Neural cell (in vitro differentiated cells): Measurements from ENCODE around the gene NDUFAF2.

Experiments
- CTCF ChIP-seq: fragments of 450-650 bp; IDR thresholded peaks from 2 replicates; pipeline ENCODE4 v1.5.1; 2014; ENCODE audit warnings: antibody characterized with exemption, mild to moderate bottlenecking, moderate library complexity; ENCODE audit not compliant: poor library complexity, severe bottlenecking
- EP300 ChIP-seq: fragments of 450-650 bp; conservative IDR thresholded peaks from 2 replicates; pipeline ENCODE4 v1.6.1; 2014; ENCODE audit warnings: antibody characterized with exemption, mild to moderate bottlenecking, moderate library complexity; ENCODE audit not compliant: poor library complexity, severe bottlenecking
- EZH2 ChIP-seq: fragments of 200-600, 300-800 bp; shearing (Covaris generic), sonication (generic); IDR thresholded peaks from 2 replicates; pipeline ENCODE4 v1.6.1; 2014; ENCODE audit warnings: antibody characterized with exemption, low read length, borderline replicate concordance, mild to moderate bottlenecking; ENCODE audit not compliant: insufficient read depth, poor library complexity, severe bottlenecking
- MXI1 ChIP-seq: fragments of 450-650 bp; conservative IDR thresholded peaks from 2 replicates; pipeline ENCODE4 v1.6.1; 2014; ENCODE audit warnings: antibody characterized with exemption, mild to moderate bottlenecking; ENCODE audit not compliant: poor library complexity, severe bottlenecking
- POLR2AphosphoS5 ChIP-seq: IDR thresholded peaks from 2 replicates; pipeline ENCODE4 v1.6.1; 2012
- RAD21 ChIP-seq: fragments of 450-650 bp; conservative IDR thresholded peaks from 2 replicates; pipeline ENCODE4 v1.6.1; 2014; ENCODE audit warnings: antibody characterized with exemption, mild to moderate bottlenecking, moderate library complexity
- SMC3 ChIP-seq: fragments of 450-650 bp; conservative IDR thresholded peaks from 2 replicates; pipeline ENCODE4 v1.6.1; 2014; ENCODE audit warnings: antibody characterized with exemption, mild to moderate bottlenecking, moderate library complexity; ENCODE audit not compliant: poor library complexity
- TAF1 ChIP-seq: IDR thresholded peaks from 2 replicates; pipeline ENCODE4 v1.6.1; 2012; ENCODE audit warnings: low read depth
- TF ChIP-seq, protein P1 (sequence below): IDR thresholded peaks from 2 replicates; pipeline ENCODE4 v1.6.1; 2012; ENCODE audit warnings: borderline replicate concordance

DNA sequence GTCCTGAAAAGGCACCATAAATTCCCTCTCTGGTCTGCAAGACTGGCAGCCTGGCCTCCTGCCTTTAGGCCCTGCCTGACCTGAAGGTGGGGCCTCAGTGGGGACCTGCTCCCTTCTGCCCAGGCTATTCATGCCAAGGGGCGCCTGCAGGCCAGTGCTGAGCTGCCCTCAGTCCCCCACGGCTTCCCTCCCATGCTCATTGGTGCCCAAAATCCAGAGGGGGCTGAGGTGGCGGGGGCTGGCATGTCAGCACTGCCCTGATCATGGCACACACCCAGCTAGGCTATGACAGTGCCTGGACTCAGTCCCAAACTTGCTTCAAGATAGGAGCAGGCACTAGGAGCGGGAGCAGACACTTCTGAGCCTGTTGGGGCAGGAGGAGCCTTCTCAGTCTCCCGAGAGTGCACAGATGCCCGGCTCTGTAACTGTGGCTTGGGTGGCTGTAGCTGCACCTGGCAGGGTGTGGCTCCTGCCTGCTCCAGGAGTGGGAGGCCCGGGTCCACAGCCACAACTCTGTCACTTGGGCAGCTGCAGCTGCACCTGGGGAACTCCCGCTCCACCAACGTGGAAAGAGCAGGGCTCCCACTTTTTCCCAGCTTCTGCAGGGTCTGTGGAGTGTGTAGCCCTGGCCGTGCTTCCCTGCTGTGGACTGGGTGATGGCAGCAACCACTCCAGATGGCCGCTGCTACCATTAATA, 49.0 kb downstream of the NDUFAF2 start:
- TF ChIP-seq TAF1 (no peak), CTCF (no peak), POLR2AphosphoS5 (no peak), RAD21 (no peak), EZH2 (no peak), MXI1 (no peak), SMC3 (no peak), EP300 (no peak)
- TF ChIP-seq, protein P1, sequence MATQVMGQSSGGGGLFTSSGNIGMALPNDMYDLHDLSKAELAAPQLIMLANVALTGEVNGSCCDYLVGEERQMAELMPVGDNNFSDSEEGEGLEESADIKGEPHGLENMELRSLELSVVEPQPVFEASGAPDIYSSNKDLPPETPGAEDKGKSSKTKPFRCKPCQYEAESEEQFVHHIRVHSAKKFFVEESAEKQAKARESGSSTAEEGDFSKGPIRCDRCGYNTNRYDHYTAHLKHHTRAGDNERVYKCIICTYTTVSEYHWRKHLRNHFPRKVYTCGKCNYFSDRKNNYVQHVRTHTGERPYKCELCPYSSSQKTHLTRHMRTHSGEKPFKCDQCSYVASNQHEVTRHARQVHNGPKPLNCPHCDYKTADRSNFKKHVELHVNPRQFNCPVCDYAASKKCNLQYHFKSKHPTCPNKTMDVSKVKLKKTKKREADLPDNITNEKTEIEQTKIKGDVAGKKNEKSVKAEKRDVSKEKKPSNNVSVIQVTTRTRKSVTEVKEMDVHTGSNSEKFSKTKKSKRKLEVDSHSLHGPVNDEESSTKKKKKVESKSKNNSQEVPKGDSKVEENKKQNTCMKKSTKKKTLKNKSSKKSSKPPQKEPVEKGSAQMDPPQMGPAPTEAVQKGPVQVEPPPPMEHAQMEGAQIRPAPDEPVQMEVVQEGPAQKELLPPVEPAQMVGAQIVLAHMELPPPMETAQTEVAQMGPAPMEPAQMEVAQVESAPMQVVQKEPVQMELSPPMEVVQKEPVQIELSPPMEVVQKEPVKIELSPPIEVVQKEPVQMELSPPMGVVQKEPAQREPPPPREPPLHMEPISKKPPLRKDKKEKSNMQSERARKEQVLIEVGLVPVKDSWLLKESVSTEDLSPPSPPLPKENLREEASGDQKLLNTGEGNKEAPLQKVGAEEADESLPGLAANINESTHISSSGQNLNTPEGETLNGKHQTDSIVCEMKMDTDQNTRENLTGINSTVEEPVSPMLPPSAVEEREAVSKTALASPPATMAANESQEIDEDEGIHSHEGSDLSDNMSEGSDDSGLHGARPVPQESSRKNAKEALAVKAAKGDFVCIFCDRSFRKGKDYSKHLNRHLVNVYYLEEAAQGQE = no peak
